IPS-20b (cell line): Measurements from ENCODE around the gene PCGF3.

Source experiments
- H3K27ac ChIP-seq: one replicate; pipeline ENCODE4 v1.5.1; 2013; ENCODE audit warnings: low read length
- H3K27me3 ChIP-seq: 2 replicates; pipeline ENCODE4 v1.6.1; 2013; ENCODE audit warnings: mild to moderate bottlenecking, low read length, inconsistent platforms; ENCODE audit not compliant: insufficient read depth
- H3K36me3 ChIP-seq: 2 replicates; pipeline ENCODE4 v1.6.1; 2013; ENCODE audit warnings: low read depth, mild to moderate bottlenecking, inconsistent platforms, low read length, moderate library complexity; ENCODE audit not compliant: insufficient read depth
- H3K4me1 ChIP-seq: 2 replicates; pipeline ENCODE4 v1.6.1; 2013; ENCODE audit warnings: mild to moderate bottlenecking, control low read depth, inconsistent platforms, low read length, moderate library complexity; ENCODE audit not compliant: insufficient read depth
- H3K4me3 ChIP-seq: 2 replicates; pipeline ENCODE4 v1.5.1; 2013; ENCODE audit warnings: mild to moderate bottlenecking, low read length, inconsistent platforms
- H3K9ac ChIP-seq: 2 replicates; pipeline ENCODE4 v1.6.1; 2013; ENCODE audit warnings: low read depth, mild to moderate bottlenecking, inconsistent platforms, low read length, moderate library complexity
- H3K9me3 ChIP-seq: 2 replicates; pipeline ENCODE4 v1.6.1; 2013; ENCODE audit warnings: mild to moderate bottlenecking, low read depth, low read length, inconsistent platforms; ENCODE audit not compliant: insufficient read depth

Gene PCGF3

GRCh38 chr4:712916-713632, 7.4 kb downstream of the PCGF3 start:
- Histone ChIP-seq H3K36me3 (peaks cover 26% of the 10 kb centered on the region; the same call in 1 of the 2 replicates), H3K27ac (no peak overlapping the region), H3K9ac (no peak overlapping the region), H3K4me3 (no peak overlapping the region), H3K4me1 (no peaks in the 10 kb centered on the region), H3K9me3 (no peaks in the 10 kb centered on the region), H3K27me3 (no peaks in the 10 kb centered on the region)

- Histone ChIP-seq H3K4me3 (no peak overlapping the region), H3K9ac (no peak overlapping the region), H3K27me3 (no peaks in the 10 kb centered on the region), H3K9me3 (no peaks in the 10 kb centered on the region), H3K4me1 (no peaks in the 10 kb centered on the region), H3K27ac (no peak overlapping the region), H3K36me3 (peaks cover 17% of the 10 kb centered on the region; the same call in 1 of the 2 replicates)
Measured at GRCh38 chr4:714087-714486, 8.5 kb downstream of the PCGF3 start.

- Histone ChIP-seq H3K9ac (no peak overlapping the region), H3K4me1 (no peaks in the 10 kb centered on the region), H3K4me3 (no peak overlapping the region), H3K36me3 (peaks cover under 1% of the 10 kb centered on the region; the same call in 1 of the 2 replicates), H3K9me3 (no peaks in the 10 kb centered on the region), H3K27ac (no peak overlapping the region), H3K27me3 (no peaks in the 10 kb centered on the region)
Measured at GRCh38 chr4:717601-718320, 12.1 kb downstream of the PCGF3 start.

GRCh38 chr4:718460-718859, 12.8 kb downstream of the PCGF3 start:
- Histone ChIP-seq H3K36me3 (peaks cover 5% of the 10 kb centered on the region; the same call in 1 of the 2 replicates), H3K4me1 (no peaks in the 10 kb centered on the region), H3K9ac (no peak overlapping the region)

GRCh38 chr4:720111-720860, 14.7 kb downstream of the PCGF3 start:
- H3K27me3 ChIP-seq = no peaks in the 10 kb centered on the region
- no peaks in the 10 kb centered on the region for H3K9me3 ChIP-seq
- H3K36me3 ChIP-seq = peaks cover 5% of the 10 kb centered on the region; the same call in 1 of the 2 replicates
- H3K4me3 ChIP-seq = no peak overlapping the region
- H3K9ac ChIP-seq = no peak overlapping the region
- H3K27ac ChIP-seq = no peak overlapping the region
- H3K4me1 ChIP-seq = no peaks in the 10 kb centered on the region

More at GRCh38 chr4:718460-718859, 12.8 kb downstream of the PCGF3 start:
- H3K27me3 ChIP-seq = no peaks in the 10 kb centered on the region
- no peak overlapping the region for H3K27ac ChIP-seq
- H3K4me3 ChIP-seq = no peak overlapping the region
- no peaks in the 10 kb centered on the region for H3K9me3 ChIP-seq

- H3K36me3 ChIP-seq = peaks cover 5% of the 10 kb centered on the region; the same call in 1 of the 2 replicates
- H3K4me1 ChIP-seq = no peaks in the 10 kb centered on the region
- H3K4me3 ChIP-seq = no peak overlapping the region
- no peaks in the 10 kb centered on the region for H3K9me3 ChIP-seq
- no peaks in the 10 kb centered on the region for H3K27me3 ChIP-seq
- H3K9ac ChIP-seq = no peak overlapping the region
- no peak overlapping the region for H3K27ac ChIP-seq
Measured at GRCh38 chr4:721261-722168, 15.9 kb downstream of the PCGF3 start.

- Histone ChIP-seq H3K9ac (no peak overlapping the region), H3K36me3 (peaks cover 5% of the 10 kb centered on the region; the same call in 1 of the 2 replicates), H3K4me1 (no peaks in the 10 kb centered on the region), H3K27me3 (no peaks in the 10 kb centered on the region), H3K4me3 (no peak overlapping the region), H3K27ac (no peak overlapping the region), H3K9me3 (no peaks in the 10 kb centered on the region)
Measured at GRCh38 chr4:722169-722725, 16.6 kb downstream of the PCGF3 start.

GRCh38 chr4:722851-723360, 17.3 kb downstream of the PCGF3 start:
- no peak overlapping the region for H3K4me3 ChIP-seq
- H3K36me3 ChIP-seq = peaks cover 5% of the 10 kb centered on the region; the same call in 1 of the 2 replicates
- no peaks in the 10 kb centered on the region for H3K4me1 ChIP-seq
- H3K27me3 ChIP-seq = no peaks in the 10 kb centered on the region
- no peak overlapping the region for H3K9ac ChIP-seq
- no peaks in the 10 kb centered on the region for H3K9me3 ChIP-seq
- no peak overlapping the region for H3K27ac ChIP-seq

GRCh38 chr4:723751-724530, 18.3 kb downstream of the PCGF3 start:
- H3K9ac ChIP-seq = no peak overlapping the region
- H3K27me3 ChIP-seq = no peaks in the 10 kb centered on the region
- H3K9me3 ChIP-seq = no peaks in the 10 kb centered on the region
- no peaks in the 10 kb centered on the region for H3K4me1 ChIP-seq
- peaks cover 5% of the 10 kb centered on the region; the same call in 1 of the 2 replicates for H3K36me3 ChIP-seq
- H3K4me3 ChIP-seq = no peak overlapping the region
- H3K27ac ChIP-seq = no peak overlapping the region
